Measurements from ENCODE around the gene SLC2A6.

Gene SLC2A6

GRCh38 chr9:133510926-133511505 is 32.1 kb upstream of the SLC2A6 start:
- no peak for DNase-seq (ENCODE audit: low read depth)
- H3K4me3 ChIP-seq (ENCODE audit: low read depth, low read length), result no peak overlapping the region
- no peak for TF ChIP-seq CTCF (IDR thresholded peaks at IDR 0.05; ENCODE audit: insufficient read depth, low read depth, low read length, missing control alignments)

- DNase-seq (ENCODE audit: low read depth), result no peak
- no peak overlapping the region for H3K4me3 ChIP-seq (ENCODE audit: low read depth, low read length)
- TF ChIP-seq CTCF (IDR thresholded peaks at IDR 0.05; ENCODE audit: insufficient read depth, low read depth, low read length, missing control alignments), result no peak
Measured at GRCh38 chr9:133509179-133510083, 30.5 kb upstream of the SLC2A6 start.

GRCh38 chr9:133508046-133508445 is 29.1 kb upstream of the SLC2A6 start:
- TF ChIP-seq CTCF (IDR thresholded peaks at IDR 0.05; ENCODE audit: insufficient read depth, low read depth, low read length, missing control alignments), result no peak
- no peak overlapping the region for H3K4me3 ChIP-seq (ENCODE audit: low read depth, low read length)
- no peak for DNase-seq (ENCODE audit: low read depth)

GRCh38 chr9:133507246-133507965 is 28.5 kb upstream of the SLC2A6 start:
- DNase-seq (ENCODE audit: low read depth), result no peak
- no peak overlapping the region for H3K4me3 ChIP-seq (ENCODE audit: low read depth, low read length)
- no peak for TF ChIP-seq CTCF (IDR thresholded peaks at IDR 0.05; ENCODE audit: insufficient read depth, low read depth, low read length, missing control alignments)

GRCh38 chr9:133506653-133507038 is 27.7 kb upstream of the SLC2A6 start:
- no peak for DNase-seq (ENCODE audit: low read depth)
- H3K4me3 ChIP-seq (ENCODE audit: low read depth, low read length), result no peak overlapping the region
- no peak for TF ChIP-seq CTCF (IDR thresholded peaks at IDR 0.05; ENCODE audit: insufficient read depth, low read depth, low read length, missing control alignments)

- H3K4me3 ChIP-seq (ENCODE audit: low read depth, low read length), result no peak overlapping the region
- TF ChIP-seq CTCF (IDR thresholded peaks at IDR 0.05; ENCODE audit: insufficient read depth, low read depth, low read length, missing control alignments), result no peak
- no peak for DNase-seq (ENCODE audit: low read depth)
Measured at GRCh38 chr9:133505901-133506652, 27.2 kb upstream of the SLC2A6 start.
